Cardiac fibroblast (primary cell): ENCODE data around the gene RGS21.

Experiments used
- DNase-seq, 2 donors: peaks; one replicate each; pipeline versions ENCODE4 v3.0.0 to v3.0.0-alpha.2; 2010; ENCODE audit warnings: low read depth in 2 of 2
- H3K4me3 ChIP-seq, 2 donors: replicated peaks in 1 of 2; 1 replicate in 1 of 2; 2 replicates in 1 of 2; pipeline ENCODE4 v1.5.1; 2011; ENCODE audit warnings: low read depth in 2 of 2, low read length in 2 of 2, mild to moderate bottlenecking in 2 of 2, moderate library complexity in 1 of 2
- TF ChIP-seq, protein P1 (sequence below): IDR thresholded peaks from one replicate; pipeline ENCODE4 v1.5.1; 2011; ENCODE audit warnings: low read depth, mild to moderate bottlenecking, low read length, inconsistent platforms

Gene RGS21

DNA sequence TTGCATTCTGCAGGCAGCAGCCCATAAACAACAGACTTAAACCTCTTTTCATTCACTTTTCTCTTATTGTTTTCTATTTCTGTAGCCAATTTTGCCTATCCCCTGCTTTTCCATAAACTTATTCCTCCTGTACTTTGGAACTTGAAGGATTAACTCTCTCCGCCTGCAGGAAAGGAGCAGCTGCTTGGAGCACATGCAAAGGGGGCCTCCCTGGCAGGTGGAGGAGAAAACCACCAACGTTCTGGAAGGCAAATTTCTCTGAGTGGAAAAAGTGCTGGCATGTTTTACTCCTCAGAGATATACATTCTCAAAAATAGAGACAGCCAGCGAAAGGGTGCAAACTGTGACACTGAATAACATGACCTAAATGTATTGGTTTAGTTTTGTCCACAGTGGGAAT lies 33.6 kb downstream of the RGS21 start:
- no peak for DNase-seq
- no peak overlapping the region for H3K4me3 ChIP-seq
- TF ChIP-seq, protein P1, sequence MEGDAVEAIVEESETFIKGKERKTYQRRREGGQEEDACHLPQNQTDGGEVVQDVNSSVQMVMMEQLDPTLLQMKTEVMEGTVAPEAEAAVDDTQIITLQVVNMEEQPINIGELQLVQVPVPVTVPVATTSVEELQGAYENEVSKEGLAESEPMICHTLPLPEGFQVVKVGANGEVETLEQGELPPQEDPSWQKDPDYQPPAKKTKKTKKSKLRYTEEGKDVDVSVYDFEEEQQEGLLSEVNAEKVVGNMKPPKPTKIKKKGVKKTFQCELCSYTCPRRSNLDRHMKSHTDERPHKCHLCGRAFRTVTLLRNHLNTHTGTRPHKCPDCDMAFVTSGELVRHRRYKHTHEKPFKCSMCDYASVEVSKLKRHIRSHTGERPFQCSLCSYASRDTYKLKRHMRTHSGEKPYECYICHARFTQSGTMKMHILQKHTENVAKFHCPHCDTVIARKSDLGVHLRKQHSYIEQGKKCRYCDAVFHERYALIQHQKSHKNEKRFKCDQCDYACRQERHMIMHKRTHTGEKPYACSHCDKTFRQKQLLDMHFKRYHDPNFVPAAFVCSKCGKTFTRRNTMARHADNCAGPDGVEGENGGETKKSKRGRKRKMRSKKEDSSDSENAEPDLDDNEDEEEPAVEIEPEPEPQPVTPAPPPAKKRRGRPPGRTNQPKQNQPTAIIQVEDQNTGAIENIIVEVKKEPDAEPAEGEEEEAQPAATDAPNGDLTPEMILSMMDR: no peak

DNA sequence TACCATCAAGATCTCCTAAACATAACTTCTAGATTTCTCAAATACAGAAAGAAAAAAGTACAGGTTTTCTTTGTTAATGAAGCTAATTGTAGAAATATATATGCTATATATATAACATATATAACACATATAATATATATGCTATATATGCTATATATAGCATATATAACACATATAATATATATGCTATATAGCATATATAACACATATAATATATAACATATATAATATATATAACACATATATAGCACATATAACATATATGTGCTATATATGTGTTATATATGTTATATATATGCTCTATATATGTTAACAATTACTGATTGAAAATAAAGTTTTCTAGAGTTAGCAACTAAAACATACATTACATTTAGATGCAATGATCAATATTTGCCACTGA lies 34.8 kb downstream of the RGS21 start:
- no peak for DNase-seq
- TF ChIP-seq, protein P1: no peak
- no peak overlapping the region for H3K4me3 ChIP-seq

DNA sequence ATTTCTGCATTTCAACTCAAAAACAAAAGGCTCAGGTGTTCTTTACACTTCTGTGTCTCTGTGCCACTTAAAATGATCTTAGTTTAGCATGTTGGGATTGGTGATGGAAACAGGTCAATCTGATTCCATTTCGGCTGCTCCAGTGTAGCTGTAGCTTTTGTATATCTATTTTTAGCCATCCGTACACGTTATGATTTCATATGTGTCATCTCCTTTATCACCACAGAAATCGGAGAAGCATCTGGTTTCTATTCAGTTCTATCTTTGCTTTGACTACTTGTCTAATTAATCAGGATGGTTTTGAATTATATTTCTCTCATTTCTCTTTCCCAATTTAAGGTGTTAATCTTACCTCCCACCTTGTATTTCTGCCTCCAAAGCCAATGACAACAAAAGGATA lies 41.1 kb downstream of the RGS21 start:
- no peak for DNase-seq
- no peak overlapping the region for H3K4me3 ChIP-seq
- TF ChIP-seq, protein P1: no peak

DNA sequence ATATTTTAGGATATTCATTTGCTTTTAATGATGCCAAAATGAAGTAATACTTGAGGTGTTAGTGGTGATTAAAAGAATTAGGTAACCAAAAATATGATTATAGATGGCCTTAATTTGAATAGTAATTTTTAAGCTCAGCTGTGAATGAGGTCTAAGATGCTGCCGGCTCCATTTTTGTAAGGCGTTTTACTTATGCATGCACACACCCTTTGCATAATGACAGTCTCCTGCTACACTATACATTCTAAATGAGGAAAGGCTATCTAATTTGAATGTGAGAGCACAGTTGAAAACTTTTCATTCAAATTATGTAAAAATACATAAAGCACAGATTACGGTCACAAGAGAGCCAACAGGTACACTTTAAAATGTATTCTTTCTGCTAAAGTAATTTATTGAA lies 41.6 kb downstream of the RGS21 start:
- TF ChIP-seq, protein P1: no peak
- DNase-seq: no peak

DNA sequence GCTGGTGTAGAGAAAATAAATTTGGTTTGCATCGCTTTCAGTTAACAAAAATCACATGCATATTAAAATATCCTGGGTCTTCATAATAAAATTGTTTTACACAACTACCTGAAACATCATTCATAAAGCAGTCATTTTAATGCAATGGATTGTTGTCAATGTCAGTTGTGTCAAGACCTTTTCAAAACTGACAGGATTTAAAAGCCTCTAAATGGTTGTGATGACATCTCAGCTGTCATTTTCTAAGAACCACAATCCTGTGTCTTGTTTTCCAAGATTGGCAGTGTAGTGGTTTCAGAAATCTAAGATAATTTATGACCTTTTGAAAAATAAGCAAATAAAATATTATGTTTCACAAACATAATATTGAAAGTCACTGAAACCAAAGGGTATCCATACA lies 42.0 kb downstream of the RGS21 start:
- TF ChIP-seq, protein P1: no peak
- H3K4me3 ChIP-seq: no peak overlapping the region
- DNase-seq: no peak

More for the DNA sequence above, 41.6 kb downstream of the RGS21 start:
- H3K4me3 ChIP-seq: no peak overlapping the region

DNA sequence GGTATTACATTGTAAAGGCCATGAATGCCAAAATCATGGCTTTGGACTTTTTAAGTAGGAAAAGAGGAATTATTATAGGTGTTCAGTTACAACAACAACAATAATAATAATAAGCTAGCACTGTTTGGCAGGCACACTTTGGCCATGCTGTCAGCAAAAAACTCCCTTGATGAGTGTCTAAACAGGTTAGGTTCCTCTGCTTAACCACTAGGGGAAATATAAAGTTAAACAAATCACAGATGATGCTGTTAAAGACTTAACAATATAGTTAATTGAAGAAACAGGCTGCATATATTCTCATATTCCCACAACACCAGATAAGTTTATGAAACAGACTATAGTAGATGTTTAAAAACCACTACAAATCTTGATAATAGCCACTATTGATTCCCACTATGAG lies 46.4 kb downstream of the RGS21 start:
- DNase-seq: no peak
- H3K4me3 ChIP-seq: no peak overlapping the region

DNA sequence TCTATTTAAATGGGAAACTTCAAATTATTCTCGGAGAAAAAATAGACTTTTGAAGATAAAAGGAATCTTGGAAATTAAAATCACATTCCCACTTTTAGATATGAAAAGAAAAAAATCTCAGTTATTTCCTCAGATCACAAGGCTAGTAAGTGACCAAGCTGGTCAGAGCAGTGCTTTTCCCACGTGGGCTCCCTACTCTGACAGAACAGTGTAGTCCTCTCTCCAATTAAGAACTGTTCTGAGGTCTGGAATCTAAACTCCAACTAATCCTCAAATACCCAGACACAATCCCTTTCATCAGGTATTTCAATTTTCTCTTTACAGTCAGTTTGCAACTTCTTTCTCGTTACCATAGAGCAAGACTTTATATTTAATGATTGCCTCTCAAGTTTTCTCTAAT lies 50.6 kb downstream of the RGS21 start:
- TF ChIP-seq, protein P1: no peak
- no peak for DNase-seq
- H3K4me3 ChIP-seq: no peak overlapping the region

More for the DNA sequence above, 46.4 kb downstream of the RGS21 start:
- TF ChIP-seq, protein P1: no peak
